ENCODE results near the gene VIM. TPM values are rescaled to one million over a fixed set of nuclear protein-coding genes. Genes with fewer than 3 reads are reported as not detected.

The VIM gene
- total and polyA plus RNA-seq, 2 experiments from 2014 or later, result 131 to 228 TPM

GRCh38 chr10:17255512-17255911, 27.5 kb downstream of the VIM start (continued):
- TF ChIP-seq ZNF331 (CRISPR knock-in tag; IDR thresholded peaks at IDR 0.05; ENCODE audit: low read depth) (no peak), EZH2 (IDR thresholded peaks at IDR 0.05; ENCODE audit: low read depth, unreplicated experiment) (no peak), CREB1 (CRISPR knock-in tag; IDR thresholded peaks at IDR 0.05; ENCODE audit: low read depth) (no peak), STAT1 (IDR thresholded peaks at IDR 0.05; ENCODE audit: unreplicated experiment) (no peak), POLR2AphosphoS5 (IDR thresholded peaks at IDR 0.05; ENCODE audit: low read depth) (no peak), ETS1 (IDR thresholded peaks at IDR 0.05) (no peak), EZH2phosphoT487 (IDR thresholded peaks at IDR 0.05; ENCODE audit: unreplicated experiment) (no peak), JUNB (IDR thresholded peaks at IDR 0.05; ENCODE audit: unreplicated experiment) (no peak), NANOG (IDR thresholded peaks at IDR 0.05; ENCODE audit: borderline replicate concordance) (no peak), ZNF114 (CRISPR knock-in tag; IDR thresholded peaks at IDR 0.05) (no peak)

DNA sequence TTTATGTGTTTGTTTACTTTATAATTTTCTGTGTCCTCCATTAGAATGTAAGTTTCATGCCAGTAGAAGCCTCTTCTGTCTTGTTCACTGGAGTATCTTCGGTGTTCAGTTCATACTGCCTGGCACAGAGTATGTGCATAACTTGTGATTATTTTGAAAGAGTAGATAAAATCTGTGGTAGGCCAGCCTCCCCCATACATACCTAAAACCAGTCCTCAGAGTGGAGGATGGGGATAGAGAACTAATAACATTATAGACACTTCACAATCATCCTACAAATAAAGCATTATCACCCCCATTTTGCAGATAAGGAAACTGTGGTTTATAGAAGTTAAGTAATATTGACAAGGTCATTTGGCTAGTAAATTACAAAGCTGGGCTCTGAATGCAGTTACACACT, 28.0 kb downstream of the VIM start:
- H2AFZ ChIP-seq, result no peak overlapping the region
- H3K9me2 ChIP-seq (ENCODE audit: insufficient read depth), result no peaks in the 10 kb centered on the region
- Mint-ChIP-seq H3K4me3 (no peak overlapping the region), H3K27ac (no peak overlapping the region), H3K27me3 (ENCODE audit: insufficient read depth, low read depth, poor library complexity) (peaks cover 1% of the 10 kb centered on the region), H3K4me1 (peaks cover 6% of the 10 kb centered on the region), H3K9me3 (peaks cover 14% of the 10 kb centered on the region), H3K36me3 (ENCODE audit: low read depth) (peaks cover 5% of the 10 kb centered on the region; the same call in 1 of the 3 replicates)
- no peaks in the 10 kb centered on the region for H3K36me3 ChIP-seq (ENCODE audit: insufficient read depth)
- H3K27me3 ChIP-seq (ENCODE audit: insufficient read depth), result no peaks in the 10 kb centered on the region
- no peaks in the 10 kb centered on the region for H3F3A ChIP-seq (replicated peaks; ENCODE audit: low read depth)
- no peak overlapping the region for H3K4me3 ChIP-seq
- no peaks in the 10 kb centered on the region for H3K4me1 ChIP-seq (ENCODE audit: insufficient read depth)
- no peak overlapping the region for H3K27ac ChIP-seq (ENCODE audit: low read depth)
- H4K20me1 ChIP-seq (replicated peaks; ENCODE audit: insufficient read depth), result no peaks in the 10 kb centered on the region
- no peak overlapping the region for H3K4me2 ChIP-seq
- no peak for ATAC-seq
- H3K79me2 ChIP-seq (replicated peaks; ENCODE audit: insufficient read depth), result no peaks in the 10 kb centered on the region
- DNase-seq (ENCODE audit: low spot score), result no peak
- TF ChIP-seq EZH2phosphoT487 (IDR thresholded peaks at IDR 0.05; ENCODE audit: unreplicated experiment), result no peak
- TF ChIP-seq, protein P1, sequence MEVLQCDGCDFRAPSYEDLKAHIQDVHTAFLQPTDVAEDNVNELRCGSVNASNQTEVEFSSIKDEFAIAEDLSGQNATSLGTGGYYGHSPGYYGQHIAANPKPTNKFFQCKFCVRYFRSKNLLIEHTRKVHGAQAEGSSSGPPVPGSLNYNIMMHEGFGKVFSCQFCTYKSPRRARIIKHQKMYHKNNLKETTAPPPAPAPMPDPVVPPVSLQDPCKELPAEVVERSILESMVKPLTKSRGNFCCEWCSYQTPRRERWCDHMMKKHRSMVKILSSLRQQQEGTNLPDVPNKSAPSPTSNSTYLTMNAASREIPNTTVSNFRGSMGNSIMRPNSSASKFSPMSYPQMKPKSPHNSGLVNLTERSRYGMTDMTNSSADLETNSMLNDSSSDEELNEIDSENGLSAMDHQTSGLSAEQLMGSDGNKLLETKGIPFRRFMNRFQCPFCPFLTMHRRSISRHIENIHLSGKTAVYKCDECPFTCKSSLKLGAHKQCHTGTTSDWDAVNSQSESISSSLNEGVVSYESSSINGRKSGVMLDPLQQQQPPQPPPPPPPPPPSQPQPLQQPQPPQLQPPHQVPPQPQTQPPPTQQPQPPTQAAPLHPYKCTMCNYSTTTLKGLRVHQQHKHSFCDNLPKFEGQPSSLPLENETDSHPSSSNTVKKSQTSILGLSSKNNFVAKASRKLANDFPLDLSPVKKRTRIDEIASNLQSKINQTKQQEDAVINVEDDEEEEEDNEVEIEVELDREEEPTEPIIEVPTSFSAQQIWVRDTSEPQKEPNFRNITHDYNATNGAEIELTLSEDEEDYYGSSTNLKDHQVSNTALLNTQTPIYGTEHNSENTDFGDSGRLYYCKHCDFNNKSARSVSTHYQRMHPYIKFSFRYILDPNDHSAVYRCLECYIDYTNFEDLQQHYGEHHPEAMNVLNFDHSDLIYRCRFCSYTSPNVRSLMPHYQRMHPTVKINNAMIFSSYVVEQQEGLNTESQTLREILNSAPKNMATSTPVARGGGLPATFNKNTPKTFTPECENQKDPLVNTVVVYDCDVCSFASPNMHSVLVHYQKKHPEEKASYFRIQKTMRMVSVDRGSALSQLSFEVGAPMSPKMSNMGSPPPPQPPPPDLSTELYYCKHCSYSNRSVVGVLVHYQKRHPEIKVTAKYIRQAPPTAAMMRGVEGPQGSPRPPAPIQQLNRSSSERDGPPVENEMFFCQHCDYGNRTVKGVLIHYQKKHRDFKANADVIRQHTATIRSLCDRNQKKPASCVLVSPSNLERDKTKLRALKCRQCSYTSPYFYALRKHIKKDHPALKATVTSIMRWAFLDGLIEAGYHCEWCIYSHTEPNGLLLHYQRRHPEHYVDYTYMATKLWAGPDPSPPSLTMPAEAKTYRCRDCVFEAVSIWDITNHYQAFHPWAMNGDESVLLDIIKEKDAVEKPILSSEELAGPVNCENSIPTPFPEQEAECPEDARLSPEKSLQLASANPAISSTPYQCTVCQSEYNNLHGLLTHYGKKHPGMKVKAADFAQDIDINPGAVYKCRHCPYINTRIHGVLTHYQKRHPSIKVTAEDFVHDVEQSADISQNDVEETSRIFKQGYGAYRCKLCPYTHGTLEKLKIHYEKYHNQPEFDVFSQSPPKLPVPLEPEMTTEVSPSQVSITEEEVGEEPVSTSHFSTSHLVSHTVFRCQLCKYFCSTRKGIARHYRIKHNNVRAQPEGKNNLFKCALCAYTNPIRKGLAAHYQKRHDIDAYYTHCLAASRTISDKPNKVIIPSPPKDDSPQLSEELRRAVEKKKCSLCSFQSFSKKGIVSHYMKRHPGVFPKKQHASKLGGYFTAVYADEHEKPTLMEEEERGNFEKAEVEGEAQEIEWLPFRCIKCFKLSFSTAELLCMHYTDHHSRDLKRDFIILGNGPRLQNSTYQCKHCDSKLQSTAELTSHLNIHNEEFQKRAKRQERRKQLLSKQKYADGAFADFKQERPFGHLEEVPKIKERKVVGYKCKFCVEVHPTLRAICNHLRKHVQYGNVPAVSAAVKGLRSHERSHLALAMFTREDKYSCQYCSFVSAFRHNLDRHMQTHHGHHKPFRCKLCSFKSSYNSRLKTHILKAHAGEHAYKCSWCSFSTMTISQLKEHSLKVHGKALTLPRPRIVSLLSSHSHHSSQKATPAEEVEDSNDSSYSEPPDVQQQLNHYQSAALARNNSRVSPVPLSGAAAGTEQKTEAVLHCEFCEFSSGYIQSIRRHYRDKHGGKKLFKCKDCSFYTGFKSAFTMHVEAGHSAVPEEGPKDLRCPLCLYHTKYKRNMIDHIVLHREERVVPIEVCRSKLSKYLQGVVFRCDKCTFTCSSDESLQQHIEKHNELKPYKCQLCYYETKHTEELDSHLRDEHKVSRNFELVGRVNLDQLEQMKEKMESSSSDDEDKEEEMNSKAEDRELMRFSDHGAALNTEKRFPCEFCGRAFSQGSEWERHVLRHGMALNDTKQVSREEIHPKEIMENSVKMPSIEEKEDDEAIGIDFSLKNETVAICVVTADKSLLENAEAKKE (CRISPR knock-in tag; IDR thresholded peaks at IDR 0.05), result no peak
- no peak for TF ChIP-seq JUNB (IDR thresholded peaks at IDR 0.05; ENCODE audit: unreplicated experiment)
- no peak for TF ChIP-seq ETS1 (IDR thresholded peaks at IDR 0.05)
- no peak for TF ChIP-seq EZH2 (IDR thresholded peaks at IDR 0.05; ENCODE audit: low read depth, unreplicated experiment)
- no peak for TF ChIP-seq POLR2AphosphoS5 (IDR thresholded peaks at IDR 0.05; ENCODE audit: low read depth)
- TF ChIP-seq STAT1 (IDR thresholded peaks at IDR 0.05; ENCODE audit: unreplicated experiment), result no peak
- TF ChIP-seq ZNF114 (CRISPR knock-in tag; IDR thresholded peaks at IDR 0.05), result no peak
- TF ChIP-seq REST (IDR thresholded peaks at IDR 0.05; ENCODE audit: unreplicated experiment), result no peak
- no peak for TF ChIP-seq CREB1 (CRISPR knock-in tag; IDR thresholded peaks at IDR 0.05; ENCODE audit: low read depth)
- no peak for TF ChIP-seq NANOG (IDR thresholded peaks at IDR 0.05; ENCODE audit: borderline replicate concordance)
